Testis (tissue), 3 donors: ENCODE results near the gene GLIPR1. TPM values are rescaled to one million over a fixed set of nuclear protein-coding genes. Genes with fewer than 3 reads are reported as not detected.

Source experiments
- DNase-seq: peaks from one replicate; pipeline ENCODE4 v3.0.0-alpha.2; 2019
- H3K27ac ChIP-seq, 2 donors: fragments of 200-600 bp; sonication (generic); one replicate each; pipeline ENCODE4 v1.5.1; 2019
- H3K27me3 ChIP-seq: fragments of 200-600 bp; sonication (generic); one replicate; pipeline ENCODE4 v1.5.1; 2019
- H3K36me3 ChIP-seq: fragments of 200-600 bp; sonication (generic); one replicate; pipeline ENCODE4 v1.5.1; 2017; ENCODE audit warnings: low read depth; ENCODE audit errors: missing control alignments
- H3K4me1 ChIP-seq: fragments of 200-600 bp; sonication (generic); one replicate; pipeline ENCODE4 v1.5.1; 2019
- H3K4me3 ChIP-seq, 2 donors: fragments of 200-600 bp; sonication (generic); one replicate each; pipeline ENCODE4 v1.5.1; 2017 to 2019
- H3K9me3 ChIP-seq: fragments of 200-600 bp; sonication (generic); one replicate; pipeline ENCODE4 v1.5.1; 2017
- CTCF ChIP-seq, 3 experiments: fragments of 450-650 bp in 2 of 3; fragments of 200-600 bp in 1 of 3; sonication (generic) in 1 of 3; IDR thresholded peaks; one replicate each; pipeline ENCODE4 v1.5.1; 2016 to 2019; ENCODE audit warnings: antibody characterized with exemption in 3 of 3, mild to moderate bottlenecking in 2 of 3, moderate library complexity in 1 of 3
- POLR2A ChIP-seq: fragments of 450-650 bp; IDR thresholded peaks from one replicate; pipeline ENCODE4 v1.6.1; 2017; ENCODE audit warnings: antibody characterized with exemption, mild to moderate bottlenecking, moderate library complexity
- WGBS, 2 donors: methylation state at CpG; one replicate each; pipeline ENCODE4 v1.1.5; 2018; 5-methylcytosine and 5-hydroxymethylcytosine counted together
- intact Hi-C: fragments of 100-400 bp; cut with DNase I; formaldehyde crosslinking; loops from one replicate; pipeline ENCODE4 v1.15.1; 2023; ENCODE audit warnings: low total_unique reads
- polyA plus RNA-seq: library from polyadenylated mRNA; stranded (reverse); fragments of 350-450 nt; fragmentation: Illumina TruSeq; extraction: RNeasy Lipid Tissue Mini Kit (QIAGEN cat#74804); gene quantifications from one replicate; pipeline ENCODE4 v1.2.3, GENCODE V29; 2014; ENCODE audit warnings: low read depth, low replicate concordance; ENCODE audit not compliant: insufficient read depth
- total RNA-seq, 2 donors: library from RNA; depleted of rRNA; stranded (reverse); fragments of >200 nt; gene quantifications; one replicate each; pipeline ENCODE4 v1.2.3, GENCODE V29; 2016

GLIPR1 gene
- total and polyA plus RNA-seq, 3 donors from 2014 or later, result 3.5 to 11.8 (median 4.3) TPM

- H3K27ac ChIP-seq, result no peak overlapping the region
- H3K9me3 ChIP-seq, result no peaks in the 10 kb centered on the region
- TF ChIP-seq POLR2A (no peak), CTCF (IDR thresholded peaks at IDR 0.05) (no peak)
- intact Hi-C loops, result no loop called here
- WGBS, 2 donors, result 85 to 91% methylated on average over 3 of the region's 3 CpGs
- DNase-seq, result no peak
- no peaks in the 10 kb centered on the region for H3K27me3 ChIP-seq
- no peak overlapping the region for H3K4me3 ChIP-seq
- H3K4me1 ChIP-seq, result no peaks in the 10 kb centered on the region
- no peaks in the 10 kb centered on the region for H3K36me3 ChIP-seq
These were observed 20.8 kb upstream of the GLIPR1 start for GRCh38 chr12:75459755-75460154.

GRCh38 chr12:75460204-75460603 is 20.4 kb upstream of the GLIPR1 start:
- H3K4me3 ChIP-seq, result no peak overlapping the region
- no peaks in the 10 kb centered on the region for H3K9me3 ChIP-seq
- no peaks in the 10 kb centered on the region for H3K36me3 ChIP-seq
- H3K4me1 ChIP-seq, result no peaks in the 10 kb centered on the region
- DNase-seq, result no peak
- intact Hi-C loops, result no loop called here
- H3K27ac ChIP-seq, result no peak overlapping the region
- no peaks in the 10 kb centered on the region for H3K27me3 ChIP-seq
- TF ChIP-seq POLR2A, result no peak
- no peak for TF ChIP-seq CTCF (IDR thresholded peaks at IDR 0.05)

GRCh38 chr12:75471902-75472890 is 8.4 kb upstream of the GLIPR1 start:
- Histone ChIP-seq H3K36me3 (no peaks in the 10 kb centered on the region), H3K4me1 (no peaks in the 10 kb centered on the region), H3K9me3 (no peaks in the 10 kb centered on the region), H3K27ac (no peak overlapping the region), H3K27me3 (no peaks in the 10 kb centered on the region), H3K4me3 (no peak overlapping the region)
- TF ChIP-seq CTCF (IDR thresholded peaks at IDR 0.05) (no peak), POLR2A (no peak)
- no peak for DNase-seq
- 84 to 87% methylated on average over 6 of the region's 6 CpGs for WGBS, 2 donors
- intact Hi-C loops, result no loop called here

GRCh38 chr12:75474116-75474515 is 6.4 kb upstream of the GLIPR1 start:
- no peaks in the 10 kb centered on the region for H3K27me3 ChIP-seq
- no peak overlapping the region for H3K27ac ChIP-seq
- H3K4me1 ChIP-seq, result no peaks in the 10 kb centered on the region
- no peak overlapping the region for H3K4me3 ChIP-seq
- no peak for DNase-seq
- H3K9me3 ChIP-seq, result no peaks in the 10 kb centered on the region
- TF ChIP-seq POLR2A (no peak), CTCF (IDR thresholded peaks at IDR 0.05) (no peak)
- intact Hi-C loops, result no loop called here
- 74 to 91% methylated on average over 2 of the region's 2 CpGs for WGBS, 2 donors
- no peaks in the 10 kb centered on the region for H3K36me3 ChIP-seq

- TF ChIP-seq CTCF (IDR thresholded peaks at IDR 0.05), result no peak
- TF ChIP-seq POLR2A, result no peak
- no peaks in the 10 kb centered on the region for H3K9me3 ChIP-seq
- H3K27me3 ChIP-seq, result no peaks in the 10 kb centered on the region
- H3K27ac ChIP-seq, result no peak overlapping the region
- 88 to 97% methylated on average over 1 of the region's 1 CpG for WGBS, 2 donors
- H3K4me1 ChIP-seq, result no peaks in the 10 kb centered on the region
- H3K4me3 ChIP-seq, result no peak overlapping the region
- DNase-seq, result no peak
- intact Hi-C loops, result no loop called here
- H3K36me3 ChIP-seq, result no peaks in the 10 kb centered on the region
These were observed 4.5 kb upstream of the GLIPR1 start for GRCh38 chr12:75476071-75476470.
